Small intestine (tissue), 7 donors: ENCODE measurements around the gene OPRD1. TPM values are rescaled to one million over a fixed set of nuclear protein-coding genes. Genes with fewer than 3 reads are reported as not detected.
A peak's percentile ranks its signal among the peaks of the same experiment; 100 is the strongest.
"Not testable (repeated sequence)": the region's sequence is repeated elsewhere in the genome, so short reads cannot be mapped to it uniquely, and the experiment has no call there.

Experiments used
- DNase-seq, 2 donors: peaks; one replicate each; pipeline versions ENCODE4 v3.0.0 to v3.0.0-alpha.2; 2013
- FAIRE-seq: peaks from 2 replicates; lab custom pipeline; 2012; peaks lifted over from hg19 to GRCh38; lab: Jason Lieb, UNC
- H3K27ac ChIP-seq, 3 donors: one replicate each; pipeline ENCODE4 v1.5.1; 2013; ENCODE audit warnings: low read length in 2 of 3, mild to moderate bottlenecking in 2 of 3, control low read depth in 1 of 3, inconsistent platforms in 1 of 3, low read depth in 1 of 3, moderate library complexity in 1 of 3
- H3K27me3 ChIP-seq, 3 donors: one replicate each; pipeline ENCODE4 v1.6.1; 2013; ENCODE audit warnings: low read length in 3 of 3, inconsistent platforms in 1 of 3; ENCODE audit not compliant: control insufficient read depth in 3 of 3, insufficient read depth in 3 of 3
- H3K36me3 ChIP-seq, 3 donors: one replicate each; pipeline ENCODE4 v1.6.1; 2013; ENCODE audit warnings: low read length in 3 of 3, inconsistent platforms in 1 of 3, low read depth in 1 of 3, mild to moderate bottlenecking in 1 of 3, moderate library complexity in 1 of 3; ENCODE audit not compliant: control insufficient read depth in 3 of 3, insufficient read depth in 2 of 3
- H3K4me1 ChIP-seq, 3 donors: one replicate each; pipeline ENCODE4 v1.6.1; 2013; ENCODE audit warnings: low read length in 2 of 3, inconsistent platforms in 1 of 3, low read depth in 1 of 3, mild to moderate bottlenecking in 1 of 3, moderate library complexity in 1 of 3; ENCODE audit not compliant: control insufficient read depth in 3 of 3, insufficient read depth in 2 of 3
- H3K4me3 ChIP-seq, 3 donors: one replicate each; pipeline ENCODE4 v1.5.1; 2013; ENCODE audit warnings: low read length in 3 of 3, control low read depth in 1 of 3, inconsistent platforms in 1 of 3, low read depth in 1 of 3, mild to moderate bottlenecking in 1 of 3, moderate library complexity in 1 of 3
- H3K9me3 ChIP-seq, 2 donors: one replicate each; pipeline ENCODE4 v1.6.1; 2013; ENCODE audit warnings: low read depth in 1 of 2, low read length in 1 of 2; ENCODE audit not compliant: control insufficient read depth in 2 of 2, insufficient read depth in 1 of 2
- WGBS, 3 donors: extraction: QIAGEN DNeasy Blood & Tissue Kit; methylation state at CpG; one replicate each; pipeline ENCODE4 v1.1.7; 2013; 5-methylcytosine and 5-hydroxymethylcytosine counted together
- polyA plus RNA-seq, 4 donors: library from polyadenylated mRNA; stranded (reverse) in 3 of 4; unstranded in 1 of 4; fragments of 200-250 nt in 3 of 4; fragments of 120-200 nt in 1 of 4; gene quantifications; one replicate each; pipeline versions ENCODE4 v1.2.1 to v1.2.3, GENCODE V29; 2013
- donor health status: healthy with polysubstance abuse.
- donor health status: control.
- donor health status: control.
- donor health status: Bipolar disorder and iron deficiency.
- donor health status: healthy.

OPRD1 gene
- polyA plus RNA-seq, 4 donors = 0.06 to 0.34 (median 0.27) TPM; not detected in 1

- not testable (repeated sequence) for H3K36me3 ChIP-seq, H3K27me3 ChIP-seq, H3K4me1 ChIP-seq, H3K27ac ChIP-seq, H3K4me3 ChIP-seq, FAIRE-seq, DNase-seq, H3K9me3 ChIP-seq
- 93 to 95% (median 94%) methylated on average over 2 of the region's 2 CpGs for WGBS, 3 donors
These were observed 20.0 kb upstream of the OPRD1 start for GRCh38 chr1:28791929-28792328.

GRCh38 chr1:28792644-28793121 lies 19.3 kb upstream of the OPRD1 start:
- Histone ChIP-seq H3K27me3 (no peaks in the 10 kb centered on the region), H3K9me3 (no peaks in the 10 kb centered on the region), H3K4me3 (no peak overlapping the region), H3K27ac (no peak overlapping the region), H3K4me1 (no peaks in the 10 kb centered on the region), H3K36me3 (no peaks in the 10 kb centered on the region)
- FAIRE-seq (no peak), DNase-seq (no peak)
- WGBS, 3 donors = 76 to 87% (median 83%) methylated on average over 1 of the region's 1 CpG

- not testable (repeated sequence) for H3K4me3 ChIP-seq, H3K27ac ChIP-seq, H3K36me3 ChIP-seq, H3K27me3 ChIP-seq, FAIRE-seq, DNase-seq, H3K9me3 ChIP-seq, H3K4me1 ChIP-seq
- WGBS, 3 donors = 92 to 93% (median 93%) methylated on average over 5 of the region's 5 CpGs
These were observed 17.4 kb upstream of the OPRD1 start for GRCh38 chr1:28794582-28794981.

- no peak for FAIRE-seq
- Histone ChIP-seq H3K4me1 (no peaks in the 10 kb centered on the region), H3K36me3 (no peaks in the 10 kb centered on the region), H3K4me3 (no peak overlapping the region), H3K27me3 (no peaks in the 10 kb centered on the region), H3K27ac (no peak overlapping the region), H3K9me3 (no peaks in the 10 kb centered on the region)
- 46 to 51% (median 50%) methylated on average over 18 of the region's 18 CpGs for WGBS, 3 donors
- peak; percentile 14 to 52 for DNase-seq
These were observed 15.4 kb upstream of the OPRD1 start for GRCh38 chr1:28796352-28797211.

- H3K27ac ChIP-seq = no peak overlapping the region
- H3K4me3 ChIP-seq = no peak overlapping the region
- no peaks in the 10 kb centered on the region for H3K36me3 ChIP-seq
- H3K9me3 ChIP-seq = peaks cover 0 to 8% of the 10 kb centered on the region in 2 donors
- H3K27me3 ChIP-seq = peaks cover 0 to 1% (median 0%) of the 10 kb centered on the region in 3 donors
- no peaks in the 10 kb centered on the region for H3K4me1 ChIP-seq
- DNase-seq = no peak
- FAIRE-seq = no peak
- WGBS, 3 donors = 55 to 73% (median 58%) methylated on average over 3 of the region's 3 CpGs
These were observed 11.6 kb upstream of the OPRD1 start for GRCh38 chr1:28800324-28800723.

GRCh38 chr1:28801461-28801860 lies 10.5 kb upstream of the OPRD1 start:
- WGBS, 3 donors = 80 to 93% (median 86%) methylated on average over 6 of the region's 6 CpGs
- H3K4me3 ChIP-seq = no peak overlapping the region
- H3K4me1 ChIP-seq = no peaks in the 10 kb centered on the region
- H3K9me3 ChIP-seq = peaks cover 0 to 9% of the 10 kb centered on the region in 2 donors
- no peak for DNase-seq
- no peak for FAIRE-seq
- H3K36me3 ChIP-seq = no peaks in the 10 kb centered on the region
- H3K27ac ChIP-seq = no peak overlapping the region
- H3K27me3 ChIP-seq = peaks cover 0 to 2% (median 0%) of the 10 kb centered on the region in 3 donors

GRCh38 chr1:28803051-28803450 lies 8.9 kb upstream of the OPRD1 start:
- Histone ChIP-seq H3K9me3 (peaks cover 0 to 9% of the 10 kb centered on the region in 2 donors), H3K4me1 (no peaks in the 10 kb centered on the region), H3K27ac (no peak overlapping the region), H3K27me3 (peaks cover 0 to 5% (median 0%) of the 10 kb centered on the region in 3 donors), H3K36me3 (no peaks in the 10 kb centered on the region), H3K4me3 (no peak overlapping the region)
- 69 to 78% (median 71%) methylated on average over 4 to 5 of the region's 5 CpGs for WGBS, 3 donors
- FAIRE-seq (no peak), DNase-seq (no peak)

- H3K4me1 ChIP-seq = no peaks in the 10 kb centered on the region
- peaks cover 0 to 5% (median 0%) of the 10 kb centered on the region in 3 donors for H3K27me3 ChIP-seq
- no peak overlapping the region for H3K4me3 ChIP-seq
- DNase-seq (no peak), FAIRE-seq (no peak)
- no peaks in the 10 kb centered on the region for H3K36me3 ChIP-seq
- H3K27ac ChIP-seq = no peak overlapping the region
- 87 to 97% (median 94%) methylated on average over 3 of the region's 3 CpGs for WGBS, 3 donors
- peaks cover 0 to 9% of the 10 kb centered on the region in 2 donors for H3K9me3 ChIP-seq
These were observed 8.3 kb upstream of the OPRD1 start for GRCh38 chr1:28803662-28804061.
